ENCODE data around the gene TRABD2B.

Gene TRABD2B

GRCh38 chr1:47856996-47857395, 140.2 kb downstream of the TRABD2B start:
- H3K9ac ChIP-seq: no peak overlapping the region

DNA sequence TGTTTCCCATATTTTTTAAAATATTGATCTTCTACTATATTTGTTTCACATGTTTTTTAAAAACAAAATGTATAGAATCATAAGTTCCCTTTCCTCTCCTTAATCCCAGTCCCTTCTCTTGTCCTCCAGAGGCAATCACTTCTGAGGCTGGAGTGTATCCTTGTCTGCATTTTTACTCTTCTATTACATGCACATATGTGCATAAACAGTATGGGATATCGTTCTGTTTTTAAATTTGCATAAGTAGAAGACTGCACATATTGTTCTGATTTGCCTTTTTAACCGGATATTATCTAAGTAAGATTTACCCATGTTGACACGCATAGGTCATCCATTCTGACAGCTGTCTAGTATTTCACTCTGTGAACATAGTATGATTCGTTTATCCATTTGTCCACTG, 142.0 kb downstream of the TRABD2B start:
- Histone ChIP-seq H3K4me3 (no peak overlapping the region), H3K4me2 (no peak overlapping the region), H3K9me3 (no peaks in the 10 kb centered on the region), H3K27me3 (no peaks in the 10 kb centered on the region), H3K27ac (no peak overlapping the region), H3K4me1 (peaks cover 15% of the 10 kb centered on the region), H4K20me1 (no peaks in the 10 kb centered on the region), H3K9ac (no peak overlapping the region), H3K36me3 (no peaks in the 10 kb centered on the region)
- no peak for TF ChIP-seq Cebpa-rat (IDR thresholded peaks at IDR 0.05)

More at GRCh38 chr1:47856996-47857395, 140.2 kb downstream of the TRABD2B start:
- Histone ChIP-seq H3K9me3 (no peaks in the 10 kb centered on the region), H3K4me2 (no peak overlapping the region), H3K4me1 (peaks cover 15% of the 10 kb centered on the region), H3K36me3 (no peaks in the 10 kb centered on the region), H3K4me3 (no peak overlapping the region), H4K20me1 (no peaks in the 10 kb centered on the region), H3K27ac (no peak overlapping the region), H3K27me3 (no peaks in the 10 kb centered on the region)
- TF ChIP-seq Cebpa-rat (IDR thresholded peaks at IDR 0.05): no peak

DNA sequence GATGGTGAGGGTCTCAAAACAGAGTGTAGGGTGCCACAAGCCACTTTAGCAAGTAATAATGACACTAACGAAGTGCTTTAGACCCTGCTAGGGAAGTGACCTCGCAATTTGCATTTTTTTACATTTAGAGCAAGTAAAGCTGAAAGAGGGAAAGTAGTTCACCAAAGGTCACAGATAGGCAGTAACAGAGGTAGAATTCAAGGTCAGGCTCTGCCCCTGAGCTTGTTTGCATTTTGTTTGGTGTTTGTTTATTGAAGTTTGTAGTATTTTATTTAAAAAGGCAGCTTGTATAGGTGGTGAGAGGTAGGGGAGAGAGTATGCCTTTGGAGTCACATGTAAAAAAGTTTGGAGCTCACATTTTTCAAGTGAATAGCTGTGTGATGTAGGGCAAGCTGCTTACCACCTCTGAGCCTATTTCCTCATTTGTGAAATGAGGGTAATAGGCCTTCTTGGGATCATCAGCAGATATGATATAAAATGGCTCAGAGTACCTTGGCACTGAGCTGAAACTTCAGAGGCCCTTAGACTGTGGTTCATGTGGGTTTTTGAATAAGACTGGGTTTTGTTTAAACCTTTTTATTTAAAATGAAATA, 142.5 kb downstream of the TRABD2B start:
- Histone ChIP-seq H3K4me3 (no peak overlapping the region), H4K20me1 (no peaks in the 10 kb centered on the region), H3K27me3 (no peaks in the 10 kb centered on the region), H3K9ac (no peak overlapping the region), H3K4me2 (no peak overlapping the region), H3K9me3 (no peaks in the 10 kb centered on the region), H3K27ac (no peak overlapping the region), H3K4me1 (peaks cover 15% of the 10 kb centered on the region), H3K36me3 (no peaks in the 10 kb centered on the region)
- TF ChIP-seq Cebpa-rat (IDR thresholded peaks at IDR 0.05): no peak

- no peaks in the 10 kb centered on the region for H3K9me3 ChIP-seq
- no peaks in the 10 kb centered on the region for H3K36me3 ChIP-seq
- H3K4me3 ChIP-seq: no peak overlapping the region
- H3K9ac ChIP-seq: no peak overlapping the region
- no peak overlapping the region for H3K27ac ChIP-seq
- H3K27me3 ChIP-seq: no peaks in the 10 kb centered on the region
- H3K4me2 ChIP-seq: no peak overlapping the region
- no peak for TF ChIP-seq Cebpa-rat (IDR thresholded peaks at IDR 0.05)
- peaks cover 7% of the 10 kb centered on the region for H3K4me1 ChIP-seq
- H4K20me1 ChIP-seq: no peaks in the 10 kb centered on the region
These were observed 143.3 kb downstream of the TRABD2B start for GRCh38 chr1:47853852-47854251.

DNA sequence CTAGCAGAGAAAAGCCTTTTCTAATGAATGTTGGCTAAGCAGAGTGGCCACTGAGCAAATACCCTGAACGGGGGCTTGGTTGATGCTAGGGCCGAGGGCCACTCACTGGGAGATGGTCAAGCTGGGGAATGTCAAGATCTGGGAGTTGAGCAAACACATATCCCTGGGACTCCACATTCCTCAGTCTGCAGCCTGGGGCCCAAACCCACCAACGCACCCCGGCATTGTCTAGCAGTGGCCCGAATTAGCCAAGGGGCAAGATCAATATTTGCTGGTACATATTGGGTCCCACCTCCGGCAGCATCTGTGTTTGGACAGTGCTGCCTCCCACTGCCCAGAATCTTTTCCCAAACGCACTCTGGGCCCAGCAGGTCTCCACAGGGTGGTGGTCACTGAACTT, 144.1 kb downstream of the TRABD2B start:
- Histone ChIP-seq H3K4me1 (no peaks in the 10 kb centered on the region), H3K9ac (no peak overlapping the region), H3K9me3 (no peaks in the 10 kb centered on the region), H4K20me1 (no peaks in the 10 kb centered on the region), H3K4me2 (no peak overlapping the region), H3K36me3 (no peaks in the 10 kb centered on the region), H3K4me3 (no peak overlapping the region), H3K27me3 (no peaks in the 10 kb centered on the region), H3K27ac (no peak overlapping the region)
- no peak for TF ChIP-seq Cebpa-rat (IDR thresholded peaks at IDR 0.05)

- H3K27me3 ChIP-seq: no peaks in the 10 kb centered on the region
- no peaks in the 10 kb centered on the region for H3K4me1 ChIP-seq
These were observed 145.0 kb downstream of the TRABD2B start for GRCh38 chr1:47852006-47852718.

GRCh38 chr1:47850451-47850850, 146.7 kb downstream of the TRABD2B start:
- Histone ChIP-seq H3K4me3 (no peak overlapping the region), H4K20me1 (no peaks in the 10 kb centered on the region), H3K9me3 (no peaks in the 10 kb centered on the region), H3K4me1 (no peaks in the 10 kb centered on the region), H3K4me2 (no peak overlapping the region), H3K27me3 (no peaks in the 10 kb centered on the region), H3K36me3 (no peaks in the 10 kb centered on the region), H3K27ac (no peak overlapping the region), H3K9ac (no peak overlapping the region)
- TF ChIP-seq Cebpa-rat (IDR thresholded peaks at IDR 0.05): no peak

More at GRCh38 chr1:47852006-47852718, 145.0 kb downstream of the TRABD2B start:
- Histone ChIP-seq H3K9ac (no peak overlapping the region), H3K4me3 (no peak overlapping the region), H4K20me1 (no peaks in the 10 kb centered on the region), H3K27ac (no peak overlapping the region), H3K9me3 (no peaks in the 10 kb centered on the region), H3K36me3 (no peaks in the 10 kb centered on the region), H3K4me2 (no peak overlapping the region)
- no peak for TF ChIP-seq Cebpa-rat (IDR thresholded peaks at IDR 0.05)

GRCh38 chr1:47849591-47850261, 147.5 kb downstream of the TRABD2B start:
- no peak overlapping the region for H3K4me2 ChIP-seq
- no peaks in the 10 kb centered on the region for H3K9me3 ChIP-seq
- no peaks in the 10 kb centered on the region for H3K36me3 ChIP-seq
- H3K27ac ChIP-seq: no peak overlapping the region
- H3K9ac ChIP-seq: no peak overlapping the region
- no peak for TF ChIP-seq Cebpa-rat (IDR thresholded peaks at IDR 0.05)
- H3K4me1 ChIP-seq: no peaks in the 10 kb centered on the region
- H3K4me3 ChIP-seq: no peak overlapping the region
- H3K27me3 ChIP-seq: no peaks in the 10 kb centered on the region
- H4K20me1 ChIP-seq: no peaks in the 10 kb centered on the region

DNA sequence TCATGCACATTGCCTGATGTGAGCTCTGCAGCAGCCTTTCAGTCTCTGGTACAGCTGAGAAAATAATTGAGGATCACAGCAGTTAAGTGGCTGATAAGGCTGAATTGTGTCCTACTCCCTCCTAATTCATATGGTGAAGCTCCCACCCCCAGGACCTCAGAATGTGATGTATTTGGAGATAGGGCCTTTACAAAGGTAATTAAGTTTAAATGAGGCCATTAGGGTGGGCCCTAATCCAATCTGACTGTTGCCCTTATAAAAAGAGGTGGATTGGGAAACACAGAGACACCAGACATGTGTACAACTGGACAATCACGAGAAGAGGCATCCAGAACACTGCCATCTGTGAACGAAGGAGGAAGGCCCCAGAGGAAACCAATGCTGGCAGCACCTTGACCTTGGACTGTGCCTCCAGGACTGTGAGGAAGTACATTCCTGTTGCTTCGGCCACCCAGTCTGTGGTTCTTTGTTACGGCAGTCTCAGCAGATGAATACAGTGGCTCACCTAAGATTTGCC, 148.1 kb downstream of the TRABD2B start:
- Histone ChIP-seq H3K4me3 (no peak overlapping the region), H3K4me2 (no peak overlapping the region), H3K9me3 (no peaks in the 10 kb centered on the region), H3K9ac (no peak overlapping the region), H3K36me3 (no peaks in the 10 kb centered on the region), H3K27ac (no peak overlapping the region), H3K27me3 (no peaks in the 10 kb centered on the region), H4K20me1 (no peaks in the 10 kb centered on the region), H3K4me1 (no peaks in the 10 kb centered on the region)
- no peak for TF ChIP-seq Cebpa-rat (IDR thresholded peaks at IDR 0.05)

GRCh38 chr1:47847763-47848162, 149.4 kb downstream of the TRABD2B start:
- Histone ChIP-seq H3K4me2 (no peak overlapping the region), H3K36me3 (no peaks in the 10 kb centered on the region), H3K4me3 (no peak overlapping the region), H3K9ac (no peak overlapping the region), H3K9me3 (no peaks in the 10 kb centered on the region), H3K4me1 (0 out of 2 replicates have a peak, but pooled peaks cover 10% of the 10 kb centered on the region), H3K27ac (no peak overlapping the region), H4K20me1 (no peaks in the 10 kb centered on the region), H3K27me3 (no peaks in the 10 kb centered on the region)
- TF ChIP-seq Cebpa-rat (IDR thresholded peaks at IDR 0.05): no peak
